GM21717 (cell line): ENCODE data around the gene STYK1.
"Not testable (repeated sequence)": the region's sequence is repeated elsewhere in the genome, so short reads cannot be mapped to it uniquely, and the experiment has no call there.

Source experiments
- ATAC-seq: cut with Tn5 transposase; IDR thresholded peaks from one replicate; pipeline ENCODE4 v1.9.1; 2021; ENCODE audit warnings: mild to moderate bottlenecking, moderate library complexity; ENCODE audit not compliant: unreplicated experiment

Gene STYK1

GRCh38 chr12:10621278-10621677 lies 52.6 kb downstream of the STYK1 start:
- no peak for ATAC-seq

DNA sequence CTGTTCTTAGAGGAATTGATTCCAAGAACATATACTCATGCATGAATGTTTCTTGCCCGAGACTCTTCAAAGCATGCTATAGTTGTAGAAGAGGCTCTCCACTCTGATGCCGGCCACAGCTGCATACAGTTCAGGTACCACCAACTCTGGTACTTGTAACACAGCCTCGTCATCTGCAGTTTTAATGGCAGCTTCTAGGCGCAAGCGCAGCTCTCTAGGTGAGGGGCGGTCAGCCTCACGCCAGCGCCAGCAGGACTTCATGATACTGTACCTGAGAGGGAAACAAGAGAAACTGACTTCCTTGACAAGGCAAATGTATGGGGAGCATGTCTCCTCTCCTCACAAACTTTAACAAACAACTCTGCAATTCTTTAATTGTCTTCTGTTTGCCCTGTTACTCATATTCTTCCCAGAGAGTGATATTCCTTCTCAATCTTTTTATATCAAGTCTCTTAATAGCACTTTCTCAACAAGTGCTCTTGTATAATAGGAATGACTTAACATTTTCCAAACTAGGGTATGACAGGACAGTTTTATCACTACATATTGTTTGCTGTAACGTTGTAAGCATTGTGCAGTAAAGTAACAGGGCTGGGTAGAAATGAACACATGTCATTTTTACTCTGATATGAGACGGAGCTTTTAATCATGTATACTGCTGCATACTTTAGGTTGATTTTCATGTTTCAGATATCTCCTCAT lies 53.6 kb downstream of the STYK1 start:
- ATAC-seq, result no peak

DNA sequence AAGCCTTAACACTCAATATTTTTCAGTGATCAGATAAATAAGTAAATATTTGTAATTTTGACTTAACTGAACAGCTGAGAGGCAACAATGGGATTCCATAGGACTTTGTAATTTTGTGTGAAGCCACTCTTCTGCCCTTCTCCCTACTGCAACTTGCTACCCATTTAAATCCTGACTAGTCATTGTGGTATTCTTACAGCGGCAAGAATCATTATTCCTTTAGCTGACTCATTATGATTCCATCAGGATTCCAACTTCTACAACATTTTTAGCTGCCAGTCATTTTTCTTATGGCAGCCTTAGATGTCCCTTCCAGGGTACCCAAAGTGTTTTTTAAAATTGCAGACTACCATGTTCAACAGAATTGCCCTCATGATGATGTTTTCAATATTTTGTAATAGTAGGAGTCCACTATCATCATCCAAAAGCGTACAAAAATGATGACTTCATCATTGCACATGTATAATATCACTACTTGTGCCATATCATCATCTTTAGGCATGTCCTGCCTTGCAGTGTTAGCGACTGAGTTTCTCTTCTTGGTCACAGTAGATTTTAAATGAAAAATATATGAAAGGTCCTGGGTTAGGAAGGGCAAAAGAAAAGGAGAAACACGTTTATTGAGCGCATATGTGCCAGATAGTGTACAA lies 55.4 kb downstream of the STYK1 start:
- no peak for ATAC-seq

- ATAC-seq, result no peak
These were observed 56.0 kb downstream of the STYK1 start for GRCh38 chr12:10617863-10618262.

DNA sequence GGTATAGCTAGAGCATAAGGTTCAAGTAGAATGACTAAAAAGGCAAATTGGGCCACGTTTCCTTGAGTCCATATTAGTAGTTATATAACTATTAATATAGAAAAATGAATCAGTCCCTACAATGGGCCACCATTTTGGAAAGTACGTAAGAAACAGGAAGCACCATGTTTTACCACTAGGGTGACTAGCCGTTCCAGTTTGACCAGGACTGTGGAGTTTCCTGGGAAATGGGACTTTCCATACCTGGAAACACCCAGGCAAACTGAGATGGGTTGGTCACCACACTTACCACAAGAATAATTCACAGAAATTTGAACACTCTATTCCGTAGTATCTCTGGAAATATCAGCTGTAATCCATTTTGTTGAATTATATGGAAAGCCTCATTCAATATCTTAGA lies 58.3 kb downstream of the STYK1 start:
- ATAC-seq, result no peak

GRCh38 chr12:10614056-10614370 lies 59.8 kb downstream of the STYK1 start:
- ATAC-seq, result no peak

DNA sequence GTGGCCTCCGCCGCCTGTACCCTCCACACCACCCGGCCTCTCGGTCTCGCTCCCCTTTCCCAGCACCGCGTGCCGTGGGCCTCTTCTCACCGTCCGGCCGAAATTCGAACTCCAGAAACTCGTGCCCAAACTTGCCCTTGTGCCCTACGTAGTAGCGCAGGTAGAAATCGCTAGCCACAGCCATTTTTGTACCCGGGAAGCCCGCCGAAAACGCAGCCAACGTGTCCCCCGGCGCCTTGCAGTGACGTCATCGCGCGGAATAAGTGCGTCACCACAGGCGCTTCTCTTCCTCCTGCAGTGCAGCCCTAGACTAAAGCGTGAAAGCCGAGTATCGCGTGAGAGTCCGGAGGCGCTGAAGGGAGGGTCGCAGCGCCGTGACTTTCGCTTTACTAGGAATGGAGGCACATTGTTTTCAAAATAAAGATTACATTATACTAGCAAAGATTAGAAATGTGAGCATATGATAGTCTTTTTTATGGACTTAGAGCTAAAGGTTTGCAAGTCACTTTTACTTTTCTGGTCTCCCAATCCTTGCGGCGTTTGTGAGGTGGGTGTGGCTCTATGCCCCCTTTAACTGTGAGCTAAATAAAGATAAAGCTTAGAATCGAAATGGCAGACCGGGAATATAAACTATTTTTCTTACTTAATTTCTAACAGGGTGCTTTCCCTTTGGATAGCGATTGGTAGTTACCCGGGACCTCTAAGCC lies 60.4 kb downstream of the STYK1 start, which contains the start of gene MAGOHB:
MAGOHB (minus strand) TSS at position 261 of the 707 bp plus-strand sequence; CDS start at position 184, 77 bp downstream.
- ATAC-seq, result peak; percentile 93

GRCh38 chr12:10612984-10613348 lies 60.9 kb downstream of the STYK1 start:
- ATAC-seq, result peak; percentile 5

DNA sequence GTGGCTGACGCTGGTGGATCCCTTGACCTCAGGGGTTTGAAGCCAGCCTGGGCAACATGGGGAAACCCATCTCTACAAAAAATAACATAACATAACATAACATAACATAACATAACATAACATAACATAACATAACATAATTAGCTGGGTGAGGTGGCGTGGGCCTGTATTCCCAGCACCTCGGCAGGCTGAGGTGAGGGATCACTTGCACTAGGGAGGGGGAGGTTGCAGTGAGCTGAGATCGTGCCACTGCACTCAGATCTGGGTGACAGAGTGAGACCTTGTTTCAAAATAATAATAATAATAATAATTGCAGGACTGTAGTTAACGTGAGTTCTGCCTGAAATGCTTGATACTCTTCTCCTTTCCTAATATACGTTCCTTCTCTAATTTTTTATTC lies 61.7 kb downstream of the STYK1 start:
- no peak for ATAC-seq

DNA sequence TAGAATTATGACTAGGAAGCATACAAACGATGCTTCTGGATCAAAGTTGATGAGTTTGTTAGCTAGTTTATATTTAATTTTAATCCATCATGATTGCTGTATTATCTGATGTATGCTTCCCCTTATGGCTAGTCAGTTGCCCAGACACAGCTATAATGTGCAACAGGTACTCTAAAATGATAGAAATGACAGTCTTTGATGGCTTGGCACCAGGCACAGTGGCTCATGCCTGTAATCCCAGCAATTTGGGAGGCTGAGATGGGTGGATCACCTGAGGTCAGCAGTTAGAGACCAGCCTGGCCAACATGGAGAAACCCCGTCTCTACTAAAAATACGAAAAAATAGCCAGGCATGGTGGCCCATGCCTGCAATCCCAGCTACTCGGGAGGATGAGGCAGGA lies 62.6 kb downstream of the STYK1 start:
- not testable (repeated sequence) for ATAC-seq

GRCh38 chr12:10610188-10610587 lies 63.7 kb downstream of the STYK1 start:
- no peak for ATAC-seq

- ATAC-seq, result no peak
These were observed 65.9 kb downstream of the STYK1 start for GRCh38 chr12:10607885-10608458.

DNA sequence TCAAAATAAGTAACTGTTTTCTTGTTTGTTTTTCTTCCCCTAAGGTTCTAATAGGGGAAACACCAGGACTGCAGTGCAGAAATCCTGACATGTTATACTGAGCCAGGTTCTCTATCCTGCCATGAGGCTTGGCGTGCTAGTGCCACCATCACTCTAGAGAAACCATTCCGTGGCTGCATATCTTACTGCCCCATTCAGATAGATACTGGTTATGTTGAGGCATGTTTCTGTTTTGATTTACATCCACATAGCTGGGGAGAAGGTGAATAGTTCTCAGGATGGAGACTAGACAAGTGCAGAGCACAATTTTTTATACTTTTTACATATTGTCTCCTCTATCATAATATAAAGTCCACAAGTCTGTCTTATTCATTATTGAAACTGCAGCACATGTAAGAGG lies 72.0 kb downstream of the STYK1 start:
- no peak for ATAC-seq

DNA sequence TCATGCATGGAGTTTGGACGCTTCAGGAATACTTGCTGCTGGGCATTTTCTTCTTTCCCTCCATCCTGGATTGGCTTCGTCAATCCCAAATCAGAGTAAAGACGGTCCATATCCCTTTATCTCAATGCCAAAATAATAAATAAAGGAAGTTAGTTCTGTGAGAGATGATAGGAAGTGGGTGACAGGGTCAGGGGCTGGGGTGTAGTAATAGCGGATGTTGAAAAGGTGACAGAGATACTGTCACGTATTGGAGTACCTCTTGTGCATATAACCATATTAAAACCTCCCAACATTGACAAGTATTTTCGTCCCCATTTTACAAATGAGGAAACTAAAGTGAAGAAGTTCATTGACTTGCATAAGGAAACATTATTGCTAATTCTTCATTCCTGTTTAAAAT lies 72.9 kb downstream of the STYK1 start:
- ATAC-seq, result no peak

GRCh38 chr12:10595881-10596280 lies 78.0 kb downstream of the STYK1 start:
- no peak for ATAC-seq

GRCh38 chr12:10590966-10591365 lies 82.9 kb downstream of the STYK1 start:
- no peak for ATAC-seq

DNA sequence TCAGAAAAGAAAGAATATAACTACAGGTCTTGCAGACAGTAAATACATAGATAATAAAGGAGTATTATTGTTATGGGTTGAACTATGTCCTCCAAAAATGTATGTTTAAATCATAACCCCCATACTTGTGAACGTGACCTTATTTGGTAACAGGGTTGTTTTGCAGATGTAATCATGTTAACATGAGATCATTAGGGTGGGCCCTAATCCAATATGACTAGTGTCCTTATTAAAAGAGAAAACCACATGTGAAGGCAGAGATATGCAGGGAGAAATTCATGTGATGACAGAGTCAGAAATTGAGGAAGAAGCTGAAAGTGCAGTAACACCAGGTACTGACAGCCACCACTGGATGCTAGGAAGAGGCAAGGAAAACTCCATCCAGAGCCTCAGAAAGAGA lies 89.4 kb downstream of the STYK1 start:
- ATAC-seq, result no peak

DNA sequence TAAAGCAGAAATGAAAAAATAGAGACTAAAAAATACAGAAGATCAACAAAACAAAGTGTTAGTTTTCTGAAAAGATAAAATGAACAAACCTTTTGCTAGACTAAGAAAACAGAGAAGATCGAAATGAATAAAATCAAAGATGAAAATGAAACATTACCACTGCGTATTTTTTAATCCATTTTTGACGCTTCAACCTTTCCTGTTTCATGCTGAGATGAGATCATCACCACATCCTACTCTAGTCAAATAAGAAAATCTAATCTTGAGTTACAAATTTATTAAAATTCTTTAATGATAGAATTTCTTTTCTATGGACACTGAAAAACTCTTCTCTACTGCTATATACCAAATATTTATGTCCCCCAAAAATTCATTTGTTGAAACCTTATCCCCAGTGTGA lies 91.1 kb downstream of the STYK1 start:
- ATAC-seq, result no peak

DNA sequence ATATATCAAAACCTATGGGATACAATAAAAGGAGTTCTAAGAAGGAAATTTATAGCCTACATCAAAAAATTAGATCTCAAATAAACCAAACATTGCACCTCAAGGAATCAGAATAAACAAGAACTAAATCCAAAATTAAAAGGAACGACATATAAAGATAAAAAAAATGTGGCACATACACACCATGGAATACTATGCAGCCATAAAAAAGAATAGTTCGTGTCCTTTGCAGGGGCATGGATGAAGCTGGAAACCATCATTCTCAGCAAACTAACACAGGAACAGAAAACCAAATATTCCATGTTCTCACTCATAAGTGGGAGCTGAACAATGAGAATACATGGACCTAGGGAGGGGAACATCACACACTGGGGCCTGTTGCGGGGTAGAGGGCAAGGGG lies 91.7 kb downstream of the STYK1 start:
- ATAC-seq, result not testable (repeated sequence)

DNA sequence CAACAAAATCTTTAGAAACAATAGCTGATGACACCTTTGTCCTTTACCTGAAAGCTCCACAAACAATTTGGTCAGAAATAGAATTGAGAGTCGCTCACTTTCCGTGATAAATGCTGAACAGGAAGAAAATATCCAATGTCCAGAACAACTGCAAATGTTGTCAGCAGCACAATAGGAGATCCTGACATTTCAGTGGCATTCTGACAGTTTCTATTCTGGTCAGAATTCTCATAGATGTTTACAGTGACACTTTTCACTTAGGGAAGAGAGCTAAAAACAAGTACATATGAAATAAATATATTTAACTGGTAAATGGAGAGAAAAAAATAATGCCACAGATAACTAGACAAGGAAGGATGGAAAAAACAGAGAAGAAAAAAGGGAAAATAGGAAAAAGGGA lies 99.5 kb downstream of the STYK1 start:
- ATAC-seq, result no peak

DNA sequence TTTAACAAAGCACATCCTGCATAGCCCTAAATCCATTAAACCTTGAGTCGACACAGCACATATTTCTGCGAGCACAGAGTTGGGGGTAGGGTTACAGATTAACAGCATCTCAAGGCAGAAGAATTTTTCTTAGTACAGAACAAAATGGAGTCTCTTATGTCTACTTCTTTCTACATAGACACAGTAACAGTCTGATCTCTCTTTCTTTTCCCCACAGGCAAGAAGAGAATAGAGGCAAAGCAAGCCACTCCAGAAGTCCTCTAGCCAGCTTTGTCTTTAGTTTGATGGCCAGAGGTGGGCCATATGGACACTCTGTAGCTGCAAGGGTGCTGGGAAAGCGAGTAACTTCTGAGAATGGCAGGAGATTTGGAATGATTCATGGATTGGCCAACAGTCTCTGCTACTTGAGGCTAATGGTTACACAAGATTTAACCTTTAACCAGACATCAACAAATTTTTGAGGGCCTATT lies 101.8 kb downstream of the STYK1 start:
- not testable (repeated sequence) for ATAC-seq

DNA sequence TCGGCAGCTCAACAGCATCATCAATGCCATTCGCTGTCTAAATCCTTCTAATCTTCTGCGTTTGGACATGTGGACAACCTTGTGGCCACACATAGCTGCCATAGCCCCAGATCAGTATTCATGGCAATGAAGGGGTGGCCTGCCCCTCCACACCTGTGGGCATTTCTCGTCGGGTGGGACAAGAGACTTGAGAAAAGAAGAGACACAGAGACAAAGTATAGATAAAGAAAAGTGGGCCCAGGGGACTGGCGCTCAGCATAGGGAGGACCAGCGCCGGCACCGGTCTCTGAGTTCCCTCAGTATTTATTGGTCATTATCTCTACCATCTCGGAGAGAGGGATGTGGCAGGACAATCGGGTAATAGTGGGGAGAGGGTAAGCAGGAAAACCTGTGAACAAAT lies 102.7 kb downstream of the STYK1 start:
- ATAC-seq, result no peak
